Upper lobe of left lung (tissue), 6 donors: ENCODE measurements around the gene CEP85L. TPM values are rescaled to one million over a fixed set of nuclear protein-coding genes. Genes with fewer than 3 reads are reported as not detected.

ENCODE experiments used
- ATAC-seq, 2 donors: fragments of 200-7000 bp; cut with Tn5 transposase; one replicate each; pipeline ENCODE4 v1.9.1; 2022; ENCODE audit warnings: mild to moderate bottlenecking in 2 of 2, moderate library complexity in 2 of 2; ENCODE audit not compliant: low FRiP score in 2 of 2
- DNase-seq, 2 donors: peaks; one replicate each; pipeline ENCODE4 v3.0.0-alpha.2; 2019 to 2020
- H3K27ac ChIP-seq, 4 donors: fragments of 200-600 bp; sonication (generic); one replicate each; pipeline ENCODE4 v1.5.1; 2016 to 2019
- H3K27me3 ChIP-seq, 4 donors: fragments of 200-600 bp; sonication (generic); one replicate each; pipeline ENCODE4 v1.5.1; 2017 to 2019
- H3K36me3 ChIP-seq, 4 donors: fragments of 200-600 bp; sonication (generic); one replicate each; pipeline ENCODE4 v1.5.1; 2016 to 2019
- H3K4me1 ChIP-seq, 4 donors: fragments of 200-600 bp; sonication (generic); one replicate each; pipeline ENCODE4 v1.5.1; 2018 to 2019
- H3K4me3 ChIP-seq, 4 donors: fragments of 200-600 bp; sonication (generic); one replicate each; pipeline ENCODE4 v1.5.1; 2017 to 2019; ENCODE audit warnings: mild to moderate bottlenecking in 2 of 4, moderate library complexity in 1 of 4
- H3K9me3 ChIP-seq, 4 donors: fragments of 200-600 bp; sonication (generic); one replicate each; pipeline ENCODE4 v1.5.1; 2018 to 2019
- EP300 ChIP-seq, 4 donors: sonication (generic); formaldehyde crosslinking; IDR thresholded peaks; one replicate each; pipeline ENCODE4 v1.5.1; 2017; ENCODE audit warnings: antibody characterized with exemption in 4 of 4, control low read depth in 2 of 4
- POLR2A ChIP-seq, 4 donors: fragments of 450-650 bp; IDR thresholded peaks; one replicate each; pipeline ENCODE4 v1.5.1; 2016 to 2017; ENCODE audit warnings: antibody characterized with exemption in 4 of 4, mild to moderate bottlenecking in 2 of 4
- POLR2AphosphoS5 ChIP-seq, 2 donors: sonication (generic); formaldehyde crosslinking; IDR thresholded peaks; one replicate each; pipeline ENCODE4 v1.5.1; 2017; ENCODE audit warnings: antibody characterized with exemption in 2 of 2
- WGBS, 2 donors: methylation state at CpG; one replicate each; pipeline ENCODE4 v1.1.5; 2017 to 2018; 5-methylcytosine and 5-hydroxymethylcytosine counted together
- total RNA-seq, 6 donors: library from RNA; depleted of rRNA in 4 of 6; stranded (reverse); fragments of >200 nt in 4 of 6; gene quantifications; one replicate each; pipeline versions ENCODE4 v1.1.0 to v1.2.1, GENCODE V29; 2016 to 2021
- TF ChIP-seq, protein P1 (sequence below), 6 experiments: fragments of 450-650 bp in 4 of 6; fragments of 200-600 bp in 2 of 6; sonication (generic) in 2 of 6; IDR thresholded peaks; one replicate each; pipeline ENCODE4 v1.5.1; 2016 to 2019; ENCODE audit warnings: antibody characterized with exemption in 6 of 6
- donor health status: DM: no; HTN: no; CAD: no; lungs with moderate emphysema.
- donor health status: DM: no; HTN: yes; CAD: no; lungs with severe emphysema.

CEP85L gene
- total RNA-seq, 6 donors from 2014 or later = 7.5 to 22.0 (median 13.0) TPM

DNA sequence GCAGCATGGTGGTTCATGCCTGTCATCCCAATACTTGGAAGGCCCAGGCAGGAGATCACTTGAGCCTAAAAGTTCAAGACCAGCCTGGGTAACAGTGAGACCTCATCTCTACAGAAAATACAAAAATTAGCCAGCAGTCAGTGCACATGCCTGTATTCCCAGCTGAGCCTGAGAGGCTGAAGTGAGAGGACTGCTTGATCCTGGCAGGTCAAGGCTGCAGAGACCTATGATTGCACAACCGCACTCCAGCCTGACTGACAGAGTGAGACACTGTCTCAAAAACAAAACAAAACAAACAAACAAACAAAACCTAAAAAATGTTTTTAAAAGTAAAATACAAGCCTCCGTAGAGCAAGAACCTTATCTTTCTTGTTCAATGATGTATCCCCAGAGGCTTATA, 6.0 kb downstream of the CEP85L start:
- no peak for ATAC-seq

DNA sequence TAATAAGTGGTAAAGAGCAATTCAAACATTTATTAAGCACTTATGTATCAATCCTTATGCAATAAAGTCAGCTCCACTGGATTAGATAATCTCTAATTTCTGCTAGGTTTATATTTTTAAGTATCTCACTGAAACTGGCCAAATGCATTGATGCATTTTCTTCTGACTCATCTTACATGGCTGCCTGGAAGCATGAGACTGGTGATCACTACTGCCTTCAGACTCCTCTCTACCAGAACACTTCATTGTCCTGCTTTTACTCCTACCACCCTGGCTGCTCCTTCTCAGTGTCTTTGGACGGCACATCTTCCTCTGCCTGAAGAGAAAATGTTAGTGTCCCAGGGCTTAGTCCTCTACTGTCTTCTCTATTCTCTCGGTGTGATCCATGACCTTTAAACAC, 7.4 kb downstream of the CEP85L start:
- no peak overlapping the region for H3K4me3 ChIP-seq
- TF ChIP-seq, protein P1, sequence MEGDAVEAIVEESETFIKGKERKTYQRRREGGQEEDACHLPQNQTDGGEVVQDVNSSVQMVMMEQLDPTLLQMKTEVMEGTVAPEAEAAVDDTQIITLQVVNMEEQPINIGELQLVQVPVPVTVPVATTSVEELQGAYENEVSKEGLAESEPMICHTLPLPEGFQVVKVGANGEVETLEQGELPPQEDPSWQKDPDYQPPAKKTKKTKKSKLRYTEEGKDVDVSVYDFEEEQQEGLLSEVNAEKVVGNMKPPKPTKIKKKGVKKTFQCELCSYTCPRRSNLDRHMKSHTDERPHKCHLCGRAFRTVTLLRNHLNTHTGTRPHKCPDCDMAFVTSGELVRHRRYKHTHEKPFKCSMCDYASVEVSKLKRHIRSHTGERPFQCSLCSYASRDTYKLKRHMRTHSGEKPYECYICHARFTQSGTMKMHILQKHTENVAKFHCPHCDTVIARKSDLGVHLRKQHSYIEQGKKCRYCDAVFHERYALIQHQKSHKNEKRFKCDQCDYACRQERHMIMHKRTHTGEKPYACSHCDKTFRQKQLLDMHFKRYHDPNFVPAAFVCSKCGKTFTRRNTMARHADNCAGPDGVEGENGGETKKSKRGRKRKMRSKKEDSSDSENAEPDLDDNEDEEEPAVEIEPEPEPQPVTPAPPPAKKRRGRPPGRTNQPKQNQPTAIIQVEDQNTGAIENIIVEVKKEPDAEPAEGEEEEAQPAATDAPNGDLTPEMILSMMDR (IDR thresholded peaks at IDR 0.05) = no peak
- no peak for TF ChIP-seq EP300 (IDR thresholded peaks at IDR 0.05)
- no peak for TF ChIP-seq POLR2AphosphoS5 (IDR thresholded peaks at IDR 0.05)
- no peak for TF ChIP-seq POLR2A (IDR thresholded peaks at IDR 0.05)
- no peaks in the 10 kb centered on the region for H3K27me3 ChIP-seq
- no peak for DNase-seq
- 92 to 95% methylated on average over 2 of the region's 2 CpGs for WGBS, 2 donors
- no peaks in the 10 kb centered on the region for H3K9me3 ChIP-seq
- no peak overlapping the region for H3K27ac ChIP-seq
- H3K4me1 ChIP-seq = peaks cover 4 to 25% (median 7%) of the 10 kb centered on the region in 4 donors
- H3K36me3 ChIP-seq = no peaks in the 10 kb centered on the region
- peak in 1 of 2 donors; percentile 19 for ATAC-seq

More for the DNA sequence above, 6.0 kb downstream of the CEP85L start:
- Histone ChIP-seq H3K4me3 (no peak overlapping the region), H3K36me3 (no peaks in the 10 kb centered on the region), H3K9me3 (no peaks in the 10 kb centered on the region), H3K27ac (no peak overlapping the region), H3K27me3 (no peaks in the 10 kb centered on the region), H3K4me1 (peaks cover 7 to 32% (median 11%) of the 10 kb centered on the region in 4 donors)
- no peak for TF ChIP-seq POLR2AphosphoS5 (IDR thresholded peaks at IDR 0.05)
- TF ChIP-seq EP300 (IDR thresholded peaks at IDR 0.05) = no peak
- TF ChIP-seq, protein P1 (IDR thresholded peaks at IDR 0.05) = no peak
- TF ChIP-seq POLR2A (IDR thresholded peaks at IDR 0.05) = no peak
- 79 to 80% methylated on average over 2 of the region's 2 CpGs for WGBS, 2 donors
- DNase-seq = no peak

DNA sequence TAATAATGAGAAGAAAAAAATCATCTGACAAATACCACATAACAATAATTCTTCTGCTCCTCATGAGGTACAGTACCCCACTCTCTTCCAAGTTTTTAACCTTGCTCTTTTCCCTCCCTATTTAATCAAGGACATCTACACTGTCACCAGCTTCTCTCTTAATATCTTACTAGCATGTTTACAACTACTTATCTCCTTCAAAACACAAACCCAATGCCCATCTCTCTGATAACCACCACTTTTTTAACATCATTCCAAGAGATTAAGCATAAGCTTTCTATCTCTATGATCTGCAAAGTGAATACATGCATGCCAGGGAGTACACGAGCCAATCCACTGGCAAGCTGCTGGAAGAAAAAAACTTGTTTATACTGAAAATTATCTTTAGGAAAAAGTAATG, 10.3 kb downstream of the CEP85L start:
- no peaks in the 10 kb centered on the region for H3K27me3 ChIP-seq
- H3K36me3 ChIP-seq = no peaks in the 10 kb centered on the region
- no peak overlapping the region for H3K4me3 ChIP-seq
- ATAC-seq = no peak
- no peak for DNase-seq
- no peaks in the 10 kb centered on the region for H3K9me3 ChIP-seq
- H3K4me1 ChIP-seq = peaks cover 5 to 24% (median 8%) of the 10 kb centered on the region in 4 donors
- no peak overlapping the region for H3K27ac ChIP-seq
- TF ChIP-seq EP300 (IDR thresholded peaks at IDR 0.05) = no peak
- TF ChIP-seq, protein P1 (IDR thresholded peaks at IDR 0.05) = no peak
- TF ChIP-seq POLR2A (IDR thresholded peaks at IDR 0.05) = no peak
- TF ChIP-seq POLR2AphosphoS5 (IDR thresholded peaks at IDR 0.05) = no peak
- 63 to 80% methylated on average over 1 of the region's 1 CpG for WGBS, 2 donors

DNA sequence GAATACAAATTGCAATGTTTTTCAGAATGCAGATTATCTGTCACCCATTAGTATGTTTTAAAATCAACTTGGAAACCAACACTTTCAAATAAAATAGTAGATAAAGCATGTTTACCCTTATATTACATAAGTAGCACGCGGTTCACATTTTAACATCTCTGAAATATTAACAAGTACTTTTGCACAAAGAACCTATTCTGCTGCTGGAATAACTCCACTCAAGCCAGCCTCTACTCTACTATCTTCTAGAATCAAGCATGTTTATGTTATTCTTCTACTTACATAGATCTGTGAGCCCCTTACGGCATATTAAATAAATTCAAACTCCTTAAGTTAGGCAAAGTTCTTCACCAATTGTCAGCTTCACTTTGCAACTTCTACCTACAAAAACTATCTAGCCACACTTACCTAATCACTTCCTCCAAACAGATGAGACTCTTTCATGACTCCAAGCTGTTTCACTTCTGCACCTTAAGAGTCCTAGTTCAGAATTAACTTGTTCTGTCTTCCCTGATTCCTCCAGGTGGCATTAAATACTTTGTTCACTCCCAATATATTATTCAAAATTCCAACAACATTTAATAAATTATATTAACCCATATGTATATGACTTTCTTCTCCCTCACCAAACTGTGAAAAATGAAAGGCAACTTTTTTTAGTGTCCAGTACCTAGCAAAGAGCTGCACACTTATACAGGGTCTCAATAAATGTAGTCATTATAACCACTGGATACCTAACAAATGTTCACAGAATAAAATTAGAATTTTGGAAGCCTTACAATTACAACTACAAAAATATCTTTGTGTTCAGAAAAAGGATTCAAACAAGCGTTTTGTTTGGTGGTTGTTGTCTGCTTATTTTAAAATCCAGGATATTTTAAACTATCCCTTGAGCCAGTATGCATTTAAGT, 12.1 kb downstream of the CEP85L start:
- TF ChIP-seq, protein P1 (IDR thresholded peaks at IDR 0.05) = no peak
- TF ChIP-seq POLR2A (IDR thresholded peaks at IDR 0.05) (no peak), POLR2AphosphoS5 (IDR thresholded peaks at IDR 0.05) (no peak), EP300 (IDR thresholded peaks at IDR 0.05) (no peak)
- DNase-seq (no peak), ATAC-seq (no peak)
- H3K4me3 ChIP-seq = no peak overlapping the region
- no peak overlapping the region for H3K27ac ChIP-seq
- peaks cover 5 to 17% (median 8%) of the 10 kb centered on the region in 4 donors for H3K4me1 ChIP-seq
- 46 to 58% methylated on average over 4 of the region's 4 CpGs for WGBS, 2 donors
- no peaks in the 10 kb centered on the region for H3K36me3 ChIP-seq
- no peaks in the 10 kb centered on the region for H3K9me3 ChIP-seq
- H3K27me3 ChIP-seq = no peaks in the 10 kb centered on the region
